Upper lobe of left lung (tissue), 6 donors: ENCODE measurements around the gene EMX1. TPM values are rescaled to one million over a fixed set of nuclear protein-coding genes. Genes with fewer than 3 reads are reported as not detected.

ENCODE experiments used
- ATAC-seq, 2 donors: fragments of 200-7000 bp; cut with Tn5 transposase; one replicate each; pipeline ENCODE4 v1.9.1; 2022; ENCODE audit warnings: mild to moderate bottlenecking in 2 of 2, moderate library complexity in 2 of 2; ENCODE audit not compliant: low FRiP score in 2 of 2
- DNase-seq, 2 donors: peaks; one replicate each; pipeline ENCODE4 v3.0.0-alpha.2; 2019 to 2020
- H3K27ac ChIP-seq, 4 donors: fragments of 200-600 bp; sonication (generic); one replicate each; pipeline ENCODE4 v1.5.1; 2016 to 2019
- H3K27me3 ChIP-seq, 4 donors: fragments of 200-600 bp; sonication (generic); one replicate each; pipeline ENCODE4 v1.5.1; 2017 to 2019
- H3K36me3 ChIP-seq, 4 donors: fragments of 200-600 bp; sonication (generic); one replicate each; pipeline ENCODE4 v1.5.1; 2016 to 2019
- H3K4me1 ChIP-seq, 4 donors: fragments of 200-600 bp; sonication (generic); one replicate each; pipeline ENCODE4 v1.5.1; 2018 to 2019
- H3K4me3 ChIP-seq, 4 donors: fragments of 200-600 bp; sonication (generic); one replicate each; pipeline ENCODE4 v1.5.1; 2017 to 2019; ENCODE audit warnings: mild to moderate bottlenecking in 2 of 4, moderate library complexity in 1 of 4
- H3K9me3 ChIP-seq, 4 donors: fragments of 200-600 bp; sonication (generic); one replicate each; pipeline ENCODE4 v1.5.1; 2018 to 2019
- EP300 ChIP-seq, 4 donors: sonication (generic); formaldehyde crosslinking; IDR thresholded peaks; one replicate each; pipeline ENCODE4 v1.5.1; 2017; ENCODE audit warnings: antibody characterized with exemption in 4 of 4, control low read depth in 2 of 4
- POLR2A ChIP-seq, 4 donors: fragments of 450-650 bp; IDR thresholded peaks; one replicate each; pipeline ENCODE4 v1.5.1; 2016 to 2017; ENCODE audit warnings: antibody characterized with exemption in 4 of 4, mild to moderate bottlenecking in 2 of 4
- POLR2AphosphoS5 ChIP-seq, 2 donors: sonication (generic); formaldehyde crosslinking; IDR thresholded peaks; one replicate each; pipeline ENCODE4 v1.5.1; 2017; ENCODE audit warnings: antibody characterized with exemption in 2 of 2
- WGBS, 2 donors: methylation state at CpG; one replicate each; pipeline ENCODE4 v1.1.5; 2017 to 2018; 5-methylcytosine and 5-hydroxymethylcytosine counted together
- total RNA-seq, 6 donors: library from RNA; depleted of rRNA in 4 of 6; stranded (reverse); fragments of >200 nt in 4 of 6; gene quantifications; one replicate each; pipeline versions ENCODE4 v1.1.0 to v1.2.1, GENCODE V29; 2016 to 2021
- TF ChIP-seq, protein P1 (sequence below), 6 experiments: fragments of 450-650 bp in 4 of 6; fragments of 200-600 bp in 2 of 6; sonication (generic) in 2 of 6; IDR thresholded peaks; one replicate each; pipeline ENCODE4 v1.5.1; 2016 to 2019; ENCODE audit warnings: antibody characterized with exemption in 6 of 6
- donor health status: DM: no; HTN: no; CAD: no; lungs with moderate emphysema.
- donor health status: DM: no; HTN: yes; CAD: no; lungs with severe emphysema.

The EMX1 gene
- total RNA-seq, 6 donors from 2014 or later: not detected

DNA sequence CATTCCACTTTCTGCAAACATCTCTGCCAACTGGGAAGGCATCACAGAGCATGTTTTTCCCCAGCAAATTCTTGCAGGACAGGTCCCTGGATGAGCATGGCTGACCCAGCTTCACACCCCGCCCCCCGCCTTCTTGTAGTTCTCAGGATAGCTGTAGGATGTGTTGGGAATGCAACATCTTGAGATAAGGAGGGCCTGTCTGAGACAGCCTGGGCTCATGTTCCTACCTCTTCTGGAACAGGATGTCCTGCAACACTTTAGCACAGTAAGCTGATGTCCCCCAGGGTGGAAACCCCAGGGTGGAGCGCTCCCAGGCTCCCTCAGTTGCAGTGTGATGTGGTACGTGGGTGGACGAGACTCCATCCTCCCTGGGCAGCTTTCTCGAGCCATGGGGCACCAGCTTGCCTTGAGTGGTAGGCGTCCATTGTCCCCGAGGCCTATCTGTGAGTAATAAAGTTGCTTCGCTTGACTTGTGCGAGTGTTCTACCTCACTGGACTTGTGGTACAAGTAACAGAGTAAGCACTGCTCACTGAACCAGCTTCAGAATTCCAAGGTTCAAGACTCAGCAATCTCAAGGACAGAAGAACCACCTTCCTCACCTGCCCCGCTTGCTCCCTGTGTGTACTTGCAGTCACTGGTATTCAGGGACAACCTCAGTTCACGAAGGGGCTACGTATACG lies 48.6 kb downstream of the EMX1 start:
- DNase-seq (no peak), ATAC-seq (no peak)
- Histone ChIP-seq H3K4me1 (no peaks in the 10 kb centered on the region), H3K4me3 (no peak overlapping the region), H3K36me3 (peaks cover 0 to 13% (median 2%) of the 10 kb centered on the region in 4 donors), H3K27ac (no peak overlapping the region), H3K27me3 (no peaks in the 10 kb centered on the region), H3K9me3 (no peaks in the 10 kb centered on the region)
- no peak for TF ChIP-seq POLR2A (IDR thresholded peaks at IDR 0.05)
- no peak for TF ChIP-seq POLR2AphosphoS5 (IDR thresholded peaks at IDR 0.05)
- TF ChIP-seq, protein P1, sequence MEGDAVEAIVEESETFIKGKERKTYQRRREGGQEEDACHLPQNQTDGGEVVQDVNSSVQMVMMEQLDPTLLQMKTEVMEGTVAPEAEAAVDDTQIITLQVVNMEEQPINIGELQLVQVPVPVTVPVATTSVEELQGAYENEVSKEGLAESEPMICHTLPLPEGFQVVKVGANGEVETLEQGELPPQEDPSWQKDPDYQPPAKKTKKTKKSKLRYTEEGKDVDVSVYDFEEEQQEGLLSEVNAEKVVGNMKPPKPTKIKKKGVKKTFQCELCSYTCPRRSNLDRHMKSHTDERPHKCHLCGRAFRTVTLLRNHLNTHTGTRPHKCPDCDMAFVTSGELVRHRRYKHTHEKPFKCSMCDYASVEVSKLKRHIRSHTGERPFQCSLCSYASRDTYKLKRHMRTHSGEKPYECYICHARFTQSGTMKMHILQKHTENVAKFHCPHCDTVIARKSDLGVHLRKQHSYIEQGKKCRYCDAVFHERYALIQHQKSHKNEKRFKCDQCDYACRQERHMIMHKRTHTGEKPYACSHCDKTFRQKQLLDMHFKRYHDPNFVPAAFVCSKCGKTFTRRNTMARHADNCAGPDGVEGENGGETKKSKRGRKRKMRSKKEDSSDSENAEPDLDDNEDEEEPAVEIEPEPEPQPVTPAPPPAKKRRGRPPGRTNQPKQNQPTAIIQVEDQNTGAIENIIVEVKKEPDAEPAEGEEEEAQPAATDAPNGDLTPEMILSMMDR (IDR thresholded peaks at IDR 0.05): no peak
- TF ChIP-seq EP300 (IDR thresholded peaks at IDR 0.05): no peak
- 91 to 97% methylated on average over 6 to 14 of the region's 14 CpGs for WGBS, 2 donors

DNA sequence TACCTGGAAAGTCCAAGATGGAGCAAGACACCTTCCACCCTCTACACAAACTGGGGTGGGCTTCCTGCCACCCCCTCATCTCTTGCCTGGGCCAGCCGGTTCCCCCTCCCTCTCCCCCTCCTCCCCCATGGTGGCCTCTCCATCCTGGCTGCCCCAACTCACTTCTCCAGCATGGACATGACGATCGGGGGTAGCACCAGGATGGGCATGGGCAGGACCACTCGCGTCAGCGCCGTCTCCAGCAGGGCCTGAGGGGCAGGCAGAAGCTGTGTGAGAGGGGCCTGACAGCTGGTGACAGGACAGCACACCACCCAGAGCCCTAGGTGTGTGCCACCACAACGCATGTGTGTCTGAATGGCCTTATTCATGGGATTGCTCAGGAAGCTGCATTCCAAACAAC lies 51.0 kb downstream of the EMX1 start:
- 72 to 90% methylated on average over 1 to 8 of the region's 8 CpGs for WGBS, 2 donors

DNA sequence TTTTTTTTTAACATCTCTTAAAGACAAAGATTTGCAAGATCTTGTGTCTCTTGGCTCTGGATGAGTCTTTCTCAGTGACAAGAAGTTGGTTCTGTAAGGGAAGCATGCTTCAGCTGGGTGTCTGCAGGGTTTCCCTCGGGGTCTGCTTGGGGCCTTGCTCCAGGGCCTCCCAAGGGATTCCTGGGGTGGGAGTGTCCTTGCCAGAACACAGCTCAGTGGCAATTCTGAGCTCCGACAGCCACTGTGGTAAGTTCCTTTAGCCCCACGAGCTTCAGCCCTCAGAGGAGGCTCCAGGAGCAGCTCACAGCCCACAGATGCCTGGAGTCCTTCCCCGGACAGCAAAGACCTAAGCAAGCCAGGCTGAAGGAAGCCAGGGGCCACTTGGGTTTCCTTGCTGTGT lies 52.4 kb downstream of the EMX1 start:
- ATAC-seq: no peak
- Histone ChIP-seq H3K27me3 (no peaks in the 10 kb centered on the region), H3K36me3 (peaks cover 0 to 13% (median 2%) of the 10 kb centered on the region in 4 donors), H3K9me3 (no peaks in the 10 kb centered on the region), H3K27ac (no peak overlapping the region), H3K4me3 (no peak overlapping the region), H3K4me1 (no peaks in the 10 kb centered on the region)
- DNase-seq: no peak
- WGBS, 2 donors: 82 to 84% methylated on average over 2 to 4 of the region's 4 CpGs
- TF ChIP-seq, protein P1 (IDR thresholded peaks at IDR 0.05): no peak
- TF ChIP-seq POLR2A (IDR thresholded peaks at IDR 0.05) (no peak), EP300 (IDR thresholded peaks at IDR 0.05) (no peak), POLR2AphosphoS5 (IDR thresholded peaks at IDR 0.05) (no peak)

More for the DNA sequence above, 51.0 kb downstream of the EMX1 start:
- no peaks in the 10 kb centered on the region for H3K9me3 ChIP-seq
- no peak overlapping the region for H3K27ac ChIP-seq
- H3K4me1 ChIP-seq: no peaks in the 10 kb centered on the region
- TF ChIP-seq, protein P1 (IDR thresholded peaks at IDR 0.05): no peak
- TF ChIP-seq POLR2A (IDR thresholded peaks at IDR 0.05) (no peak), POLR2AphosphoS5 (IDR thresholded peaks at IDR 0.05) (no peak), EP300 (IDR thresholded peaks at IDR 0.05) (no peak)
- no peak for DNase-seq
- no peaks in the 10 kb centered on the region for H3K27me3 ChIP-seq
- H3K36me3 ChIP-seq: peaks cover 0 to 13% (median 2%) of the 10 kb centered on the region in 4 donors
- ATAC-seq: no peak
- H3K4me3 ChIP-seq: no peak overlapping the region

DNA sequence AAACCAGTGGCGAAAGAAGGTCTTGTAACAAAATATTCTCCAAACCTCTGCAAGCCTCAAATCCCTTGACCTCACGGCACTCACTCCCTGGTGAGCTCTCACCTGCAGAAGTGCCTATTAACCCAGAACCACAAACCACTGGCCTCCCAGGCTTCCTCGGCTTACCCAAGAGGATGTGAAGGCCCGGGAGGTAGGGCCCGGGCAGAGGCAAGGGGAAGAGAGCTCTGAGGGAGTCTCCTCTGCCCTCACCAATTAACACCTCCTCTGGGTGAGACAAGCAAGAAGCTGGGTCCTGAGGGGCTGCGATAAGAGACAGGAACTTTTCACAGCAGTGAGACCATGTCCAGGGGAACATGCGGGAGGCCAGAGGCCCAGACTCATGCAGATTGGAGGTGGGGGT lies 53.7 kb downstream of the EMX1 start:
- WGBS, 2 donors: 82 to 87% methylated on average over 6 to 7 of the region's 7 CpGs
- TF ChIP-seq, protein P1 (IDR thresholded peaks at IDR 0.05): no peak
- TF ChIP-seq POLR2A (IDR thresholded peaks at IDR 0.05) (no peak), EP300 (IDR thresholded peaks at IDR 0.05) (no peak), POLR2AphosphoS5 (IDR thresholded peaks at IDR 0.05) (no peak)
- no peak for ATAC-seq
- Histone ChIP-seq H3K27ac (no peak overlapping the region), H3K27me3 (no peaks in the 10 kb centered on the region), H3K4me1 (no peaks in the 10 kb centered on the region), H3K36me3 (peaks cover 0 to 10% (median 2%) of the 10 kb centered on the region in 4 donors), H3K9me3 (no peaks in the 10 kb centered on the region), H3K4me3 (no peak overlapping the region)
- no peak for DNase-seq
